ENCODE measurements around the gene ID3.

DNA sequence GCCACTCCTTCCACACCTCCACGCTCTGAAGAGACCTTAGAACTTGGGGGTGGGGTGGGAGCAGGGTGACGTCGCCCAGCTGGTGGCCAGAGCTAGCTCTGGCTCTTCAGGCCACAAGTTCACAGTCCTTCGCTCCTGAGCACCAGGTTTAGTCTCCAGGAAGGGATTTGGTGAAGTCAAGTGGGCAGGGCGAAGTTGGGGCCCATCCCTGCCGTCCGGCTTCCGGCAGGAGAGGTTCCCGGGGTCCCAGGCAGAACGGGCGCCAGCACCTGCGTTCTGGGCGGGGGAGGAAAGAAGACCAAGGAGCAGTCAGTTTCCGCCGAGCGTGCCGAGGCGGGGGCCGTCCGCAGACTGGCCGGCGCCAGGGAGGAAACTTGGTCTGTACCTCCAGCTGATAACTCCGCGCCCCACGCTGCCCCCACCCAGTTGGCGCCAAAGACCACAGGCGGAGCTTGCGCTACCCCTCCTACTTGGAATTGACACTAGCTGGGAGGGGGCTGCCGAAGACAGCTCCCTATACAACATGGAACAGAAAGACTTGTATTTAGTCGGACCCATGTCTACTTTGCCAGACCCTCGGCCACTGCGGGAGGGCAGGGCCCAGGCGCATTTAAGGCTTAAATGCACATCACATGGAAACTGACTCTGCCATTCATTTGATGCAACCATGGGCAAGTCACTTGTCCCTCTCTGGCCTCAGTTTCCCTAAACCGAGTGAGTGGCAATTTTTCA lies 995 bp downstream of the ID3 start:
- no peak for TF ChIP-seq EZH2 (IDR thresholded peaks at IDR 0.05; ENCODE audit: borderline replicate concordance, low read depth, low read length, severe bottlenecking)
- TF ChIP-seq, protein P1, sequence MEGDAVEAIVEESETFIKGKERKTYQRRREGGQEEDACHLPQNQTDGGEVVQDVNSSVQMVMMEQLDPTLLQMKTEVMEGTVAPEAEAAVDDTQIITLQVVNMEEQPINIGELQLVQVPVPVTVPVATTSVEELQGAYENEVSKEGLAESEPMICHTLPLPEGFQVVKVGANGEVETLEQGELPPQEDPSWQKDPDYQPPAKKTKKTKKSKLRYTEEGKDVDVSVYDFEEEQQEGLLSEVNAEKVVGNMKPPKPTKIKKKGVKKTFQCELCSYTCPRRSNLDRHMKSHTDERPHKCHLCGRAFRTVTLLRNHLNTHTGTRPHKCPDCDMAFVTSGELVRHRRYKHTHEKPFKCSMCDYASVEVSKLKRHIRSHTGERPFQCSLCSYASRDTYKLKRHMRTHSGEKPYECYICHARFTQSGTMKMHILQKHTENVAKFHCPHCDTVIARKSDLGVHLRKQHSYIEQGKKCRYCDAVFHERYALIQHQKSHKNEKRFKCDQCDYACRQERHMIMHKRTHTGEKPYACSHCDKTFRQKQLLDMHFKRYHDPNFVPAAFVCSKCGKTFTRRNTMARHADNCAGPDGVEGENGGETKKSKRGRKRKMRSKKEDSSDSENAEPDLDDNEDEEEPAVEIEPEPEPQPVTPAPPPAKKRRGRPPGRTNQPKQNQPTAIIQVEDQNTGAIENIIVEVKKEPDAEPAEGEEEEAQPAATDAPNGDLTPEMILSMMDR (IDR thresholded peaks at IDR 0.05; ENCODE audit: extremely low read depth in 1 of 2, insufficient read depth in 1 of 2, low read depth in 1 of 2, low read length in 2 of 2), result no peak
- TF ChIP-seq, protein P2, sequence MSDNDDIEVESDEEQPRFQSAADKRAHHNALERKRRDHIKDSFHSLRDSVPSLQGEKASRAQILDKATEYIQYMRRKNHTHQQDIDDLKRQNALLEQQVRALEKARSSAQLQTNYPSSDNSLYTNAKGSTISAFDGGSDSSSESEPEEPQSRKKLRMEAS (IDR thresholded peaks at IDR 0.05; ENCODE audit: insufficient read depth, insufficient read length), result no peak
- TF ChIP-seq POLR2A (IDR thresholded peaks at IDR 0.05; ENCODE audit: low read depth, low read length), result peak; percentile 94
- TF ChIP-seq MYC (IDR thresholded peaks at IDR 0.05; ENCODE audit: low read depth, low read length), result no peak
- TF ChIP-seq POLR2AphosphoS5 (IDR thresholded peaks at IDR 0.05; ENCODE audit: insufficient read depth, low read depth, low read length), result peak; percentile 95
- no peak for TF ChIP-seq FOS (IDR thresholded peaks at IDR 0.05; ENCODE audit: borderline replicate concordance, insufficient read depth, low read length)
- TF ChIP-seq GATA2 (IDR thresholded peaks at IDR 0.05; ENCODE audit: insufficient read depth, insufficient read length, low read depth, low read length), result peak; percentile 66
